GM10248 (cell line): ENCODE measurements around the gene GNE.
"Not testable (repeated sequence)": the region's sequence is repeated elsewhere in the genome, so short reads cannot be mapped to it uniquely, and the experiment has no call there.

Experiments used
- CTCF ChIA-PET: fragments of 300-600 bp; sonication (Branson Sonifier 250); formaldehyde crosslinking; extraction: SDS; loops from one replicate; lab custom pipeline; 2021; ENCODE audit warnings: antibody characterized with exemption; lab: Yijun Ruan, JAX
- POLR2A ChIA-PET: fragments of 350-650 bp; sonication (Branson Sonifier 250); formaldehyde crosslinking; extraction: SDS; loops from one replicate; lab custom pipeline; 2020; ENCODE audit warnings: antibody characterized with exemption; lab: Yijun Ruan, JAX
- DNase-seq: peaks from one replicate; pipeline ENCODE4 v3.0.0; 2012; ENCODE audit errors: extremely low spot score
- CTCF ChIP-seq: IDR thresholded peaks from 2 replicates; pipeline ENCODE4 v1.5.1; 2012; ENCODE audit warnings: mild to moderate bottlenecking, low read depth; ENCODE audit errors: extremely low read depth, missing control alignments, control extremely low read depth

The GNE gene

DNA sequence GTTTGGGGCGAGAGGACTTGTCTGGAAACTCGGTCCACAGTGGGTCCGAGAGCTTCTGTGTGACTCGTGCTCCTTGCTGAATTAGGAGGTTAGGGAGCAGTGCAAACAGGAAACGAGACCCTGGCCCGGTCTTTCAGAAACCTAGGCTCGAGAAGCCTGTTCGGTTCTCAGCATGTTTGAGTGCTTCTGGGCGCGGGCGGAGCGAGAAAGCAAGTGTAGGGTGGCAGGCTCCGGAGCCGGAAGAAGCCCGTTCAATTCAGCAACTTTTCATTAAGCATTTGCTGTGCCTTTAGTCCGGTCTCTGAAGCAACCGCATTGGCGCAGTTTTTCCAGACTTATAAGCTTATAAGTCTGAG, 67.0 kb downstream of the GNE start:
- DNase-seq: no peak
- CTCF ChIA-PET: interaction anchor here (0.6 to 5.5 kb wide), 24 partner anchors 8 to 215 kb away, joined by 3 to 44 read pairs (median 4); no protein-coding TSS in a partner anchor
- TF ChIP-seq CTCF: no peak
- POLR2A ChIA-PET: interaction anchor here (1.8 kb wide), 1 partner anchor 15 kb away, joined by 8 read pairs; no protein-coding TSS in a partner anchor

DNA sequence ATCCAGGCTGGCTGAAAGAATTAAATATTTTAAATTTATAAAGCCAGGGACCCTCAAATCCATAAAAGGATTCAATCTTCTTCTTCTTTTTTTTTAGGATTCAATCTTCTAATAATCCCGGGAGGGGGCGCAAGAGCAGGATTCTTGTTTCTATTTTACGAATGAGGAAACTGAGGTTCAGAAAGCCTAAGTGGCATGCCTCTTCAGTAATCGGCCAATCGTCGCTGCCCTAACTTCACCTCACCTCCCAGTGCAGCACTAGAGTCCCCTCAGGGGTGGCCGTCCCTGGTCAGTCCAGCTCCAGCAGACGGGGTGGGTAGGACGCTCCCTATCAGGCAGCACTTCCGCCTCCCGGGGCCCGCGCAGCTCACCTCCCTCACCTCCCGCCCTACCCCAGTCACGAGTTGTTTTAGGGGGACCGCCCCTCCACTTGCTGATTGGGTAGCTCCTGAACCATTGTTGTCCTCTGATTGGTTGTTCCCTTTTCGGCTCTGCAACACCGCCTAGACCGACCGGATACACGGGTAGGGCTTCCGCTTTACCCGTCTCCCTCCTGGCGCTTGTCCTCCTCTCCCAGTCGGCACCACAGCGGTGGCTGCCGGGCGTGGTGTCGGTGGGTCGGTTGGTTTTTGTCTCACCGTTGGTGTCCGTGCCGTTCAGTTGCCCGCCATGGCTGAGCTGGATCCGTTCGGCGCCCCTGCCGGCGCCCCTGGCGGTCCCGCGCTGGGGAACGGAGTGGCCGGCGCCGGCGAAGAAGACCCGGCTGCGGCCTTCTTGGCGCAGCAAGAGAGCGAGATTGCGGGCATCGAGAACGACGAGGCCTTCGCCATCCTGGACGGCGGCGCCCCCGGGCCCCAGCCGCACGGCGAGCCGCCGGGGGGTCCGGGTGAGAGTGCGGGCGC, 67.6 kb downstream of the GNE start, which contains the start of gene CLTA:
CLTA (plus strand) TSS at position 534 of the 902 bp plus-strand sequence; CDS start at position 670, 136 bp downstream.
- DNase-seq: peak; percentile 99
- ChIA-PET POLR2A (interaction anchor here (0.5 to 1.8 kb wide), 8 partner anchors 16 to 436 kb away, joined by 3 to 8 read pairs (median 4); partner anchors contain the start of gene GNE), CTCF (interaction anchor here (0.6 to 5.5 kb wide), 29 partner anchors 9 to 1221 kb away, joined by 3 to 44 read pairs (median 3); no protein-coding TSS in a partner anchor)
- peak; percentile 39 for TF ChIP-seq CTCF

- no peak for TF ChIP-seq CTCF
These were observed 68.3 kb downstream of the GNE start for GRCh38 chr9:36189976-36190375.

DNA sequence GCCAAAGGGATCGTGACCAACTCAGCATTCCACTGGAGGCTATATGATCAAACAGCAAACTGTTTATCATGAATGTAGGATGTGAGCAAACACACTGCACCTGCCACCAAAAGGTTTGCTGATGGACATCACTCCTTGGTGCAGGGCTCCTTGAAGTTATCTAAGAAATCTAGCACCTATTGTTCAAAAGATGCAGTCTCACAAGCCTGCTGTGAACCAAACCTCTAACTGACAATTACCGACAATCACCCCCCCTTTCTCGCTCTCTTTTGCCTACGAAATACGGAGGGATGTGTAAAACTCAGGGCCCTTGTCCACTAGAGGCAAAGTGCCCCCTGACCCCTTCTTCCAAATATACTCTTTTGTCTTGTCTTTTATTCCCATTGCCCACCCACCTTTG, 70.0 kb downstream of the GNE start:
- TF ChIP-seq CTCF: no peak
- DNase-seq: no peak
- CTCF ChIA-PET: interaction anchor here (1.0 to 5.2 kb wide), 4 partner anchors 11 to 1071 kb away, joined by 3 to 44 read pairs (median 19); no protein-coding TSS in a partner anchor
- POLR2A ChIA-PET: no interaction called here

More at GRCh38 chr9:36189976-36190375, 68.3 kb downstream of the GNE start:
- CTCF ChIA-PET: interaction anchor here (0.7 to 5.5 kb wide), 27 partner anchors 9 to 1222 kb away, joined by 3 to 44 read pairs (median 5); partner anchors contain the start of gene CCIN
- no peak for DNase-seq
- POLR2A ChIA-PET: interaction anchor here (0.5 to 1.8 kb wide), 9 partner anchors 16 to 437 kb away, joined by 3 to 8 read pairs (median 4); partner anchors contain the start of gene GNE

DNA sequence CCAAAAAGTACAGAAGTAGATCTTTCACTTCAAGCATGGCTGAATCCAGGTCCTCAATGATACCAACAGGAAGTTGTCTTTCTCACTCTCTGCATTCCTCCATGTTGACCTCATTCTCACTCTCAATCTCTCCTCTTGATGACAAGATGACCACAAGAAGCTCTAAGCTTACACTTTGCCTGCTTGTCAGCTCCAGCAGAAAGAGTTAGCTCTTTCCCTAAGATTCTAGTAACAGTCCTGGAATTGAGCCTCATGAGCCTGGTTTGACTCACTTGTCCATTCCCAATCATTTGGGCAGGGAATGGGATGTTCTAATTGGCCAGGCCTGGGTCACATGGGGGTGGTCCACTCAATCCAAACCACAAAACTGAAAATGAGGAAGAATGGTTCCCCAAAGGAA, 70.8 kb downstream of the GNE start:
- DNase-seq: no peak
- TF ChIP-seq CTCF: no peak
- ChIA-PET POLR2A (no interaction called here), CTCF (interaction anchor here (0.8 to 1.0 kb wide), 2 partner anchors 141 to 1071 kb away, joined by 3 to 5 read pairs; no protein-coding TSS in a partner anchor)

- POLR2A ChIA-PET: not testable (repeated sequence)
These were observed 78.0 kb downstream of the GNE start for GRCh38 chr9:36180243-36180642.

More at GRCh38 chr9:36180243-36180642, 78.0 kb downstream of the GNE start:
- CTCF ChIA-PET: interaction anchor here (2.8 kb wide), 1 partner anchor 10 kb away, joined by 11 read pairs; the partner anchor contains the start of gene CLTA
- DNase-seq: not testable (repeated sequence)
